KMS-11 (cell line): ENCODE results near the gene NCS1.

Experiments used
- H2AFZ ChIP-seq: fragments of 200-600 bp; sonication (generic); 2 replicates; pipeline ENCODE4 v1.6.1; 2016; ENCODE audit warnings: antibody characterized with exemption, mixed run types, low read depth
- H3K27ac ChIP-seq: fragments of 200-600 bp; sonication (generic); 2 replicates; pipeline ENCODE4 v1.6.1; 2016; ENCODE audit warnings: mild to moderate bottlenecking, mixed run types
- H3K27me3 ChIP-seq: fragments of 200-600 bp; sonication (generic); 2 replicates; pipeline ENCODE4 v1.6.1; 2017; ENCODE audit warnings: mild to moderate bottlenecking, low read depth, mixed run types, moderate library complexity; ENCODE audit not compliant: insufficient read depth
- H3K36me3 ChIP-seq: fragments of 200-600 bp; sonication (generic); 2 replicates; pipeline ENCODE4 v1.6.1; 2017; ENCODE audit warnings: mild to moderate bottlenecking, mixed run types; ENCODE audit not compliant: insufficient read depth
- H3K4me1 ChIP-seq: fragments of 200-600 bp; sonication (generic); 2 replicates; pipeline ENCODE4 v1.6.1; 2016; ENCODE audit warnings: mild to moderate bottlenecking, low read depth, mixed run types; ENCODE audit not compliant: poor library complexity, severe bottlenecking
- H3K4me2 ChIP-seq: fragments of 200-600 bp; sonication (generic); 2 replicates; pipeline ENCODE4 v1.7.0; 2016; ENCODE audit warnings: mild to moderate bottlenecking, mixed run types
- H3K4me3 ChIP-seq: fragments of 200-600 bp; sonication (generic); IDR thresholded peaks from 2 replicates; pipeline ENCODE4 v1.6.1; 2017; ENCODE audit warnings: low read depth, low read length, mixed read lengths; ENCODE audit not compliant: insufficient read depth
- H3K79me2 ChIP-seq: fragments of 200-600 bp; sonication (generic); 2 replicates; pipeline ENCODE4 v1.6.1; 2016; ENCODE audit warnings: low read depth, mixed run types; ENCODE audit not compliant: insufficient read depth
- H3K9ac ChIP-seq: fragments of 200-600 bp; sonication (generic); 2 replicates; pipeline ENCODE4 v1.6.1; 2016; ENCODE audit warnings: mild to moderate bottlenecking, mixed run types
- H4K20me1 ChIP-seq: fragments of 200-600 bp; sonication (generic); 2 replicates; pipeline ENCODE4 v1.6.1; 2016; ENCODE audit warnings: mild to moderate bottlenecking, mixed run types; ENCODE audit not compliant: insufficient read depth
- CTCF ChIP-seq: fragments of 200-600 bp; sonication (generic); conservative IDR thresholded peaks from 2 replicates; pipeline ENCODE4 v1.6.1; 2017; ENCODE audit warnings: low read depth, mild to moderate bottlenecking, antibody characterized with exemption, low read length, moderate library complexity, mixed read lengths

NCS1 gene

GRCh38 chr9:130237763-130238524 is 65.7 kb downstream of the NCS1 start:
- TF ChIP-seq CTCF: no peak
- no peak overlapping the region for H3K4me3 ChIP-seq
- H4K20me1 ChIP-seq: no peaks in the 10 kb centered on the region
- H3K4me2 ChIP-seq: no peak overlapping the region
- H3K36me3 ChIP-seq: no peaks in the 10 kb centered on the region
- peaks cover 28% of the 10 kb centered on the region for H3K4me1 ChIP-seq
- H3K79me2 ChIP-seq: no peaks in the 10 kb centered on the region
- no peak overlapping the region for H3K9ac ChIP-seq
- H3K27ac ChIP-seq: no peak overlapping the region
- no peak overlapping the region for H2AFZ ChIP-seq
- no peaks in the 10 kb centered on the region for H3K27me3 ChIP-seq

GRCh38 chr9:130239363-130239695 is 67.1 kb downstream of the NCS1 start:
- H2AFZ ChIP-seq: peak overlapping the region; percentile 68; the same call in 1 of the 2 replicates
- H3K27ac ChIP-seq: peak overlapping the region; percentile 52; the same call in 1 of the 2 replicates
- no peaks in the 10 kb centered on the region for H3K36me3 ChIP-seq
- H4K20me1 ChIP-seq: no peaks in the 10 kb centered on the region
- peaks cover 28% of the 10 kb centered on the region for H3K4me1 ChIP-seq
- H3K79me2 ChIP-seq: no peaks in the 10 kb centered on the region
- H3K4me2 ChIP-seq: peak overlapping the region; percentile 67
- H3K9ac ChIP-seq: peak overlapping the region; percentile 26; the same call in 1 of the 2 replicates
- TF ChIP-seq CTCF: no peak
- H3K4me3 ChIP-seq: no peak overlapping the region
- no peaks in the 10 kb centered on the region for H3K27me3 ChIP-seq

GRCh38 chr9:130239741-130240241 is 67.6 kb downstream of the NCS1 start:
- peaks cover 28% of the 10 kb centered on the region for H3K4me1 ChIP-seq
- peak overlapping the region; percentile 67 for H3K4me2 ChIP-seq
- no peak overlapping the region for H3K4me3 ChIP-seq
- no peaks in the 10 kb centered on the region for H3K79me2 ChIP-seq
- H4K20me1 ChIP-seq: no peaks in the 10 kb centered on the region
- no peaks in the 10 kb centered on the region for H3K27me3 ChIP-seq
- TF ChIP-seq CTCF: no peak
- H3K9ac ChIP-seq: peak overlapping the region; percentile 26; the same call in 1 of the 2 replicates
- peak overlapping the region; percentile 68 for H2AFZ ChIP-seq
- H3K36me3 ChIP-seq: no peaks in the 10 kb centered on the region
- peak overlapping the region; percentile 52 for H3K27ac ChIP-seq

- Histone ChIP-seq H2AFZ (peak overlapping the region; percentile 68), H3K27ac (peak overlapping the region; percentile 52), H3K9ac (peak overlapping the region; percentile 26; the same call in 1 of the 2 replicates), H3K4me3 (no peak overlapping the region), H4K20me1 (no peaks in the 10 kb centered on the region), H3K4me2 (peak overlapping the region; percentile 67), H3K27me3 (no peaks in the 10 kb centered on the region), H3K79me2 (no peaks in the 10 kb centered on the region), H3K36me3 (no peaks in the 10 kb centered on the region), H3K4me1 (peaks cover 28% of the 10 kb centered on the region)
- no peak for TF ChIP-seq CTCF
Observed at GRCh38 chr9:130240410-130241197, 68.4 kb downstream of the NCS1 start.
